SK-MEL-5 (cell line): ENCODE measurements around the gene RAB14. TPM values are rescaled to one million over a fixed set of nuclear protein-coding genes. Genes with fewer than 3 reads are reported as not detected.

Experiments used
- DNase-seq: peaks from one replicate; pipeline ENCODE4 v3.0.0-alpha.2; 2016; ENCODE audit warnings: low read depth, low spot score
- in situ Hi-C: cut with HindIII; loops from 2 replicates; pipeline ENCODE4 v1.10.0; 2016; ENCODE audit warnings: low sequenced_read_pairs, high pct_unique_total_duplicates, low pct_unique_long_range_greater_than_20kb
- polyA plus RNA-seq, 2 experiments: library from polyadenylated mRNA; depleted of rRNA; stranded (reverse); fragments of >200 nt; gene quantifications; 2 replicates each; pipeline ENCODE4 v1.2.3, GENCODE V29; 2015
- total RNA-seq: library from RNA; depleted of rRNA; stranded (reverse); fragments of >200 nt; shearing (Covaris generic); gene quantifications from 2 replicates; pipeline ENCODE4 v1.2.3, GENCODE V29; 2014; rRNA removed

The RAB14 gene
- total RNA-seq = 29.8 and 33.7 TPM in 2 replicates
- 44.3 and 51.3 TPM in 2 replicates for polyA plus RNA-seq (2015; cell fraction: cytosol; rRNA removed)
- 34.9 TPM in 2 replicates for polyA plus RNA-seq (2015; cell fraction: nucleus; rRNA removed)

GRCh38 chr9:121201738-121202533 lies at the start of gene RAB14:
TSS of gene RAB14 (minus strand) at chr9:121201869. CDS start at chr9:121193412, 8,457 bp downstream.
- in situ Hi-C loops = no loop called here
- peak; percentile 98 for DNase-seq

- in situ Hi-C loops = no loop called here
- no peak for DNase-seq
Measured at GRCh38 chr9:121249563-121249962, 47.9 kb upstream of the RAB14 start.

GRCh38 chr9:121246821-121247561 lies 45.3 kb upstream of the RAB14 start:
- DNase-seq = no peak

GRCh38 chr9:121242959-121243346 lies 41.3 kb upstream of the RAB14 start:
- in situ Hi-C loops = no loop called here
- no peak for DNase-seq

More at GRCh38 chr9:121246821-121247561, 45.3 kb upstream of the RAB14 start:
- in situ Hi-C loops = no loop called here

- in situ Hi-C loops = no loop called here
- DNase-seq = no peak
Measured at GRCh38 chr9:121242219-121242958, 40.7 kb upstream of the RAB14 start.

- in situ Hi-C loops = no loop called here
- no peak for DNase-seq
Measured at GRCh38 chr9:121240472-121241135, 38.9 kb upstream of the RAB14 start.

- DNase-seq = no peak
- in situ Hi-C loops = no loop called here
Measured at GRCh38 chr9:121239851-121240250, 38.2 kb upstream of the RAB14 start.

GRCh38 chr9:121239071-121239470 lies 37.4 kb upstream of the RAB14 start:
- in situ Hi-C loops = no loop called here
- DNase-seq = no peak

GRCh38 chr9:121237916-121238315 lies 36.2 kb upstream of the RAB14 start:
- in situ Hi-C loops = no loop called here

GRCh38 chr9:121235512-121235911 lies 33.8 kb upstream of the RAB14 start:
- DNase-seq = no peak
- in situ Hi-C loops = no loop called here

More at GRCh38 chr9:121237916-121238315, 36.2 kb upstream of the RAB14 start:
- DNase-seq = no peak

GRCh38 chr9:121234832-121235161 lies 33.1 kb upstream of the RAB14 start:
- DNase-seq = no peak
- in situ Hi-C loops = no loop called here

GRCh38 chr9:121233906-121234831 lies 32.5 kb upstream of the RAB14 start:
- DNase-seq = peak; percentile 65
- in situ Hi-C loops = no loop called here

GRCh38 chr9:121232251-121232650 lies 30.6 kb upstream of the RAB14 start:
- no peak for DNase-seq

GRCh38 chr9:121230256-121230655 lies 28.6 kb upstream of the RAB14 start:
- in situ Hi-C loops = no loop called here
- no peak for DNase-seq

More at GRCh38 chr9:121232251-121232650, 30.6 kb upstream of the RAB14 start:
- in situ Hi-C loops = no loop called here

GRCh38 chr9:121227862-121228261 lies 26.2 kb upstream of the RAB14 start:
- DNase-seq = no peak
- in situ Hi-C loops = no loop called here

- DNase-seq = no peak
- in situ Hi-C loops = no loop called here
Measured at GRCh38 chr9:121226175-121226574, 24.5 kb upstream of the RAB14 start.

GRCh38 chr9:121225240-121225639 lies 23.6 kb upstream of the RAB14 start:
- in situ Hi-C loops = no loop called here
- no peak for DNase-seq
